ENCODE measurements around the gene CDH4. TPM values are rescaled to one million over a fixed set of nuclear protein-coding genes. Genes with fewer than 3 reads are reported as not detected.
A peak's percentile ranks its signal among the peaks of the same experiment; 100 is the strongest.

Gene CDH4
- total and polyA plus RNA-seq, 9 of the 15 experiments (the other 6 are each of a cell fraction or from before 2014, with no cell fraction given), result 0.04 TPM; not detected in 8

DNA sequence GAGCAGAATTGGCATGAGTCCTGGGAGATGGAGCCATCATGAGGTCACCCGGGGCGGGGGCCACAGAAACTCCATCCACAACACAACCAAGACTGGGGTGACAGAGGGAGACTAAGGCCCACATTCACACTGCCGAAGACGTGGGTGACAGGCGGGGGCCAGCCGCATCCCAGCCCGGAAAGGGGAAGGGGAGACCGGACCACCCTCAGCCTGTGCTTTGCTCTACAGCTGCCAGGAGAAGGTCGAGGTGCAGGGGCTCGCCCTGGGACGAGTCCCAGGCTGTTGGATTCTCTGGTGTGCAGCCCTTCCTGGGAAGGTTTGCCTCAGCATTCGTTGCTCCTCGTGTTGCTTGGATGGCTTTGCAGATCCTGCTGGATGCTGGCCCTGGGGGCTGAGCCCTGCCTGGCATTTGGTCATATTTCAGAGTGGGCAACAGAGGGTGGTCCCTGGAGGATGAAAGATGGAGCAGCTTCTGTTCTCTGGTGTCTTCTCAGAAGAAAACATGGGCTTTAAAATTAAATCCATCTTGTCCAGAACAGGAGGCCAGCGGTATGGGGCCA lies 484.8 kb downstream of the CDH4 start:
- H3K4me2 ChIP-seq (ENCODE audit: insufficient read depth, low read length), result no peak overlapping the region
- no peak overlapping the region for H3K4me3 ChIP-seq
- intact Hi-C loops (cut with micrococcal nuclease), result no loop called here
- no peaks in the 10 kb centered on the region for H3K4me1 ChIP-seq (replicated peaks in 1 of 2; ENCODE audit: control insufficient read depth in 2 of 2, insufficient read depth in 2 of 2, low read length in 2 of 2)
- no peak overlapping the region for H3K9ac ChIP-seq (ENCODE audit: insufficient read depth in 1 of 2, low read depth in 2 of 2, low read length in 2 of 2)
- no peaks in the 10 kb centered on the region for H3K79me2 ChIP-seq (ENCODE audit: control insufficient read depth, insufficient read depth, low read length)
- no peaks in the 10 kb centered on the region for H3K36me3 ChIP-seq (ENCODE audit: control insufficient read depth, insufficient read depth, low read length)
- TF ChIP-seq ZNF347 (CRISPR knock-in tag; IDR thresholded peaks at IDR 0.05; ENCODE audit: low read depth) (no peak), ETV5 (CRISPR knock-in tag; IDR thresholded peaks at IDR 0.05; ENCODE audit: low read depth) (no peak)
- WGBS (ENCODE audit: insufficient coverage, low coverage, missing lambda C conversion rate), result 0% methylated on average over 13 of the region's 14 CpGs
- ATAC-seq (no peak), DNase-seq (ENCODE audit: extremely low read depth in 1 of 4, low spot score in 3 of 4) (no peak), FAIRE-seq (no peak)
- peaks cover 4% of the 10 kb centered on the region; the same call in 1 of the 2 replicates for H4K20me1 ChIP-seq (replicated peaks; ENCODE audit: control insufficient read depth, insufficient read depth, low read length)
- CTCF ChIA-PET (ENCODE audit: low intra/inter-chr PET ratio), result no interaction called here
- peaks cover 19 to 75% of the 10 kb centered on the region in 2 experiments for H3K27me3 ChIP-seq (ENCODE audit: control insufficient read depth in 2 of 2, insufficient read depth in 2 of 2, low read length in 2 of 2)
- POLR2A ChIA-PET, result no interaction called here
- no peak overlapping the region for H3K27ac ChIP-seq (ENCODE audit: extremely low read depth, low read depth, low read length)
- no TSS peak for BruUV-seq (replicated peaks)
- H2AFZ ChIP-seq (ENCODE audit: low read depth, low read length), result no peak overlapping the region
- H3K9me1 ChIP-seq (ENCODE audit: control insufficient read depth, insufficient read depth, low read length), result no peaks in the 10 kb centered on the region
- H3K9me3 ChIP-seq (replicated peaks; ENCODE audit: control insufficient read depth, insufficient read depth, low read depth, low read length), result no peaks in the 10 kb centered on the region
- in situ Hi-C loops (cut with MboI), result no loop called here

- Histone ChIP-seq H3K4me3 (no peak overlapping the region), H3K36me3 (ENCODE audit: control insufficient read depth, insufficient read depth, low read length) (no peaks in the 10 kb centered on the region), H3K4me2 (ENCODE audit: insufficient read depth, low read length) (no peak overlapping the region), H3K79me2 (ENCODE audit: control insufficient read depth, insufficient read depth, low read length) (no peaks in the 10 kb centered on the region), H2AFZ (ENCODE audit: low read depth, low read length) (no peak overlapping the region), H3K27me3 (ENCODE audit: control insufficient read depth in 2 of 2, insufficient read depth in 2 of 2, low read length in 2 of 2) (peaks cover 20 to 75% of the 10 kb centered on the region in 2 experiments), H3K4me1 (replicated peaks in 1 of 2; ENCODE audit: control insufficient read depth in 2 of 2, insufficient read depth in 2 of 2, low read length in 2 of 2) (no peaks in the 10 kb centered on the region), H3K9me3 (replicated peaks; ENCODE audit: control insufficient read depth, insufficient read depth, low read depth, low read length) (no peaks in the 10 kb centered on the region), H3K27ac (ENCODE audit: extremely low read depth, low read depth, low read length) (no peak overlapping the region), H3K9me1 (ENCODE audit: control insufficient read depth, insufficient read depth, low read length) (no peaks in the 10 kb centered on the region), H4K20me1 (replicated peaks; ENCODE audit: control insufficient read depth, insufficient read depth, low read length) (peaks cover 4% of the 10 kb centered on the region; the same call in 1 of the 2 replicates), H3K9ac (ENCODE audit: insufficient read depth in 1 of 2, low read depth in 2 of 2, low read length in 2 of 2) (no peak overlapping the region)
- no peak for ATAC-seq
- WGBS (ENCODE audit: insufficient coverage, low coverage, missing lambda C conversion rate), result 1% methylated on average over 8 of the region's 8 CpGs
- in situ Hi-C loops (cut with MboI) (no loop called here), intact Hi-C loops (cut with micrococcal nuclease) (no loop called here)
- ChIA-PET CTCF (ENCODE audit: low intra/inter-chr PET ratio) (no interaction called here), POLR2A (no interaction called here)
- BruUV-seq (replicated peaks), result no TSS peak
- no peak for DNase-seq (ENCODE audit: extremely low read depth in 1 of 4, low spot score in 3 of 4)
- FAIRE-seq, result no peak
- 0 out of 2 replicates have a peak, but pooled peaks have one; percentile 33 for TF ChIP-seq ESRRA (IDR thresholded peaks at IDR 0.05; ENCODE audit: borderline replicate concordance, low read depth)
- TF ChIP-seq MBD1 (CRISPR knock-in tag; IDR thresholded peaks at IDR 0.05), result no peak
- TF ChIP-seq ZNF146 (CRISPR knock-in tag; IDR thresholded peaks at IDR 0.05; ENCODE audit: unreplicated experiment), result no peak
- TF ChIP-seq THRAP3 (IDR thresholded peaks at IDR 0.05; ENCODE audit: borderline replicate concordance), result no peak
- TF ChIP-seq SMARCC2 (IDR thresholded peaks at IDR 0.05; ENCODE audit: low read depth), result no peak
- no peak for TF ChIP-seq RBBP5 (IDR thresholded peaks at IDR 0.05; ENCODE audit: borderline replicate concordance, insufficient read depth, low read length, poor library complexity, severe bottlenecking)
- TF ChIP-seq MYNN (IDR thresholded peaks at IDR 0.05), result no peak
- no peak for TF ChIP-seq MYNN (CRISPR knock-in tag; IDR thresholded peaks at IDR 0.05)
- TF ChIP-seq ZNF124 (CRISPR knock-in tag; IDR thresholded peaks at IDR 0.05), result no peak
Observed at GRCh38 chr20:61737346-61737745, 485.3 kb downstream of the CDH4 start.
